SIG-M5 (cell line): ENCODE data around the gene PAPSS2.

ENCODE experiments used
- DNase-seq: peaks from one replicate; lab custom pipeline; 2025; lab: John Stamatoyannopoulos, UW

Gene PAPSS2

GRCh38 chr10:87671139-87671815 is 11.6 kb downstream of the PAPSS2 start:
- no peak for DNase-seq

GRCh38 chr10:87672551-87672950 is 12.9 kb downstream of the PAPSS2 start:
- no peak for DNase-seq

- no peak for DNase-seq
Observed at GRCh38 chr10:87674943-87675342, 15.3 kb downstream of the PAPSS2 start.

GRCh38 chr10:87675396-87676376 is 16.0 kb downstream of the PAPSS2 start:
- DNase-seq, result no peak

GRCh38 chr10:87677595-87677994 is 17.9 kb downstream of the PAPSS2 start:
- DNase-seq, result no peak

GRCh38 chr10:87678302-87678701 is 18.6 kb downstream of the PAPSS2 start:
- no peak for DNase-seq

GRCh38 chr10:87683356-87683755 is 23.7 kb downstream of the PAPSS2 start:
- no peak for DNase-seq

GRCh38 chr10:87684001-87684638 is 24.4 kb downstream of the PAPSS2 start:
- DNase-seq, result no peak

- DNase-seq, result no peak
Observed at GRCh38 chr10:87685832-87686574, 26.3 kb downstream of the PAPSS2 start.

GRCh38 chr10:87691506-87692070 is 31.9 kb downstream of the PAPSS2 start:
- DNase-seq, result no peak

- DNase-seq, result no peak
Observed at GRCh38 chr10:87692956-87693484, 33.3 kb downstream of the PAPSS2 start.

GRCh38 chr10:87694011-87694794 is 34.5 kb downstream of the PAPSS2 start:
- no peak for DNase-seq

GRCh38 chr10:87695074-87695473 is 35.4 kb downstream of the PAPSS2 start:
- no peak for DNase-seq

GRCh38 chr10:87696922-87697745 is 37.5 kb downstream of the PAPSS2 start:
- no peak for DNase-seq

GRCh38 chr10:87700031-87700796 is 40.5 kb downstream of the PAPSS2 start:
- no peak for DNase-seq

GRCh38 chr10:87702260-87702972 is 42.7 kb downstream of the PAPSS2 start:
- DNase-seq, result no peak

GRCh38 chr10:87702973-87703294 is 43.3 kb downstream of the PAPSS2 start:
- DNase-seq, result no peak

GRCh38 chr10:87703771-87704170 is 44.1 kb downstream of the PAPSS2 start:
- no peak for DNase-seq
